ENCODE data around the gene SOX5. TPM values are rescaled to one million over a fixed set of nuclear protein-coding genes. Genes with fewer than 3 reads are reported as not detected.

The SOX5 gene
- total and polyA plus RNA-seq, 2 of the 8 experiments (the other 6 are each of a cell fraction or from before 2014, with no cell fraction given) = 2.2 to 2.6 TPM

DNA sequence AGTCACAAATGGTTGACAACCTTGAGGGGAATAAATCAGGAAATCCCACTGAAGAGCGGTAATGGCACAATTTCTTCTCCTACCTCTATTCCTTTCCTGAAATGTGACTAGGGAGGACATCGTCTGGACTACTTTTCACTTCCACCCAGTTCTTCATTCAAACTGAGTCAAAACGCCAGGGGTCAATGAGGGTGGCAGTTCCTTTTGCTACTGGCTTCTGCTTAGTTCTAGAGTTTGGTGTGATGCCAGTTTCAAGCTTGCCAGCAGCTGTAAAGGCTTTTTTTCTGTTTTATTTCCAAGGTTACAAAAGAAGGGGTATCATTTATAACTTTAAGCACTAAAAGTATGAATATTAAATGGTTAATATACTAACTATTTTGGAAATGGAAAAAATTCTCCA, 286.5 kb downstream of the SOX5 start:
- Histone ChIP-seq H3K4me1 (replicated peaks in 1 of 4; ENCODE audit: control insufficient read depth in 3 of 4, insufficient read depth in 4 of 4, low read length in 3 of 4) (peaks cover 0 to 6% (median 0%) of the 10 kb centered on the region in 4 experiments; a peak in 1 of 7 replicates), H4K8ac (ENCODE audit: extremely low read depth, insufficient read depth, low read length) (no peak overlapping the region), H3K56ac (replicated peaks; ENCODE audit: insufficient read length, low read depth, low read length) (no peak overlapping the region), H3K4me3 (ENCODE audit: extremely low read depth in 1 of 4, insufficient read depth in 2 of 4, low read depth in 3 of 4, low read length in 4 of 4) (no peak overlapping the region), H2BK5ac (ENCODE audit: low read depth, low read length) (no peak overlapping the region), H2BK15ac (ENCODE audit: low read length) (no peak overlapping the region), H2BK12ac (ENCODE audit: low read depth, low read length) (no peak overlapping the region), H3K23ac (ENCODE audit: insufficient read length) (no peak overlapping the region), H3K4ac (replicated peaks; ENCODE audit: insufficient read length, low read depth, low read length) (no peak overlapping the region), H4K5ac (ENCODE audit: insufficient read length, low read depth, low read length) (no peak overlapping the region), H2AFZ (ENCODE audit: low read length) (no peak overlapping the region), H3K79me1 (ENCODE audit: low read depth, low read length) (no peaks in the 10 kb centered on the region), H3K27me3 (replicated peaks in 1 of 4; ENCODE audit: control insufficient read depth in 3 of 4, extremely low read depth in 1 of 4, insufficient read depth in 3 of 4, low read length in 3 of 4) (peaks cover 0 to 1% (median 0%) of the 10 kb centered on the region in 4 experiments; a peak in 1 of 7 replicates), H3K36me3 (ENCODE audit: control insufficient read depth in 2 of 4, insufficient read depth in 4 of 4, low read length in 3 of 4) (no peaks in the 10 kb centered on the region), H4K20me1 (replicated peaks in 1 of 2; ENCODE audit: control insufficient read depth in 1 of 2, insufficient read depth in 2 of 2, low read length in 2 of 2) (no peaks in the 10 kb centered on the region), H2BK120ac (replicated peaks; ENCODE audit: low read depth, low read length) (no peak overlapping the region), H3K14ac (ENCODE audit: insufficient read length) (no peak overlapping the region), H3K27ac (ENCODE audit: low read depth, low read length) (no peak overlapping the region), H3K9me3 (ENCODE audit: insufficient read depth in 2 of 2, low read depth in 1 of 2, low read length in 1 of 2) (no peaks in the 10 kb centered on the region), H4K91ac (replicated peaks; ENCODE audit: insufficient read length, low read length) (no peak overlapping the region), H3K4me2 (ENCODE audit: insufficient read depth in 1 of 2, low read depth in 2 of 2, low read length in 2 of 2) (no peak overlapping the region), H3K18ac (ENCODE audit: extremely low read depth, low read length) (no peak overlapping the region), H2AK5ac (ENCODE audit: low read depth, low read length) (no peak overlapping the region), H3K9ac (replicated peaks in 1 of 4; ENCODE audit: extremely low read depth in 1 of 4, low read depth in 3 of 4, low read length in 3 of 4) (no peak overlapping the region), H2BK20ac (ENCODE audit: low read length) (no peak overlapping the region), H3K79me2 (ENCODE audit: control insufficient read depth in 1 of 2, insufficient read depth in 2 of 2, low read length in 2 of 2) (no peaks in the 10 kb centered on the region), H3K23me2 (ENCODE audit: low read depth, low read length) (no peaks in the 10 kb centered on the region)
- ChIA-PET CTCF (ENCODE audit: partially characterized antibody) (no interaction called here), POLR2A (ENCODE audit: partially characterized antibody) (no interaction called here)
- 84% methylated on average over 3 of the region's 3 CpGs; no CpG with 5 or more reads in 1 of the 2 experiments for WGBS, 2 experiments (ENCODE audit: extremely low coverage in 1 of 2, insufficient coverage in 1 of 2, insufficient read length in 1 of 2, insufficient replicate concordance in 2 of 2, low coverage in 1 of 2, low lambda C conversion rate in 2 of 2, missing lambda C conversion rate in 1 of 2)
- TF ChIP-seq ZNF274 (IDR thresholded peaks at IDR 0.05; ENCODE audit: borderline replicate concordance, extremely low read depth, low read length) = no peak
- TF ChIP-seq ASH2L (IDR thresholded peaks at IDR 0.05; ENCODE audit: low read length) = no peak
- no peak for TF ChIP-seq TCF12 (IDR thresholded peaks at IDR 0.05; ENCODE audit: low read depth, low read length)
- TF ChIP-seq EP300 (IDR thresholded peaks at IDR 0.05; ENCODE audit: borderline replicate concordance in 1 of 2, low read depth in 2 of 2, low read length in 2 of 2) = no peak
- no peak for TF ChIP-seq CREB1 (IDR thresholded peaks at IDR 0.05)
- TF ChIP-seq CHD2 (IDR thresholded peaks at IDR 0.05; ENCODE audit: low read length) = no peak
- TF ChIP-seq SP4 (IDR thresholded peaks at IDR 0.05; ENCODE audit: low read length) = no peak
- TF ChIP-seq CEBPB (IDR thresholded peaks at IDR 0.05; ENCODE audit: low read depth, low read length) = no peak
- no peak for TF ChIP-seq POLR2A (IDR thresholded peaks at IDR 0.05; ENCODE audit: control extremely low read depth in 1 of 2, low read depth in 2 of 2, low read length in 2 of 2)
- no peak for TF ChIP-seq EZH2 (IDR thresholded peaks at IDR 0.05; ENCODE audit: low read depth, low read length, severe bottlenecking)
- no peak for TF ChIP-seq BCL11A (IDR thresholded peaks at IDR 0.05; ENCODE audit: low read depth in 2 of 2, low read length in 2 of 2)
- DNase-seq (ENCODE audit: low read depth in 1 of 2, low spot score in 2 of 2) (no peak), FAIRE-seq (no peak)
